Cardiac muscle cell (in vitro differentiated cells and primary cell): ENCODE data around the gene ZBTB39. TPM values are rescaled to one million over a fixed set of nuclear protein-coding genes. Genes with fewer than 3 reads are reported as not detected.

Experiments
- DNase-seq, 2 donors: peaks; one replicate each; pipeline versions ENCODE4 v3.0.0 to v3.0.0-alpha.2; 2010 to 2017; ENCODE audit warnings: low read depth in 1 of 2, low spot score in 1 of 2
- H3K27ac ChIP-seq: fragments of 200-600 bp; sonication (generic); 2 replicates; pipeline ENCODE4 v1.5.1; 2016
- H3K27me3 ChIP-seq: fragments of 200-600 bp; sonication (generic); 2 replicates; pipeline ENCODE4 v1.6.0; 2016; ENCODE audit warnings: control low read depth
- H3K36me3 ChIP-seq: fragments of 200-600 bp; sonication (generic); 2 replicates; pipeline ENCODE4 v1.5.1; 2016; ENCODE audit warnings: control low read depth
- H3K4me1 ChIP-seq: fragments of 200-600 bp; sonication (generic); 2 replicates; pipeline ENCODE4 v1.8.1; 2017; ENCODE audit warnings: low read depth, mild to moderate bottlenecking, mixed run types
- H3K4me3 ChIP-seq: fragments of 200-600 bp; sonication (generic); 2 replicates; pipeline ENCODE4 v1.5.1; 2016; ENCODE audit warnings: mild to moderate bottlenecking
- H3K9me3 ChIP-seq: fragments of 200-600 bp; sonication (generic); 2 replicates; pipeline ENCODE4 v1.5.1; 2017; ENCODE audit warnings: low read depth, mild to moderate bottlenecking, control low read depth
- polyA plus RNA-seq: library from polyadenylated mRNA; unstranded; fragments of >200 nt; fragmentation: Nextera tagmentation; extraction: Ambion mirVana; gene quantifications from 2 replicates; pipeline ENCODE4 v1.2.1, GENCODE V29; 2016
- total RNA-seq: library from RNA; depleted of rRNA; stranded (reverse); fragments of >200 nt; gene quantifications from 2 replicates; pipeline ENCODE4 v1.2.3, GENCODE V29; 2016
- TF ChIP-seq, protein P1 (sequence below): IDR thresholded peaks from 2 replicates; pipeline ENCODE4 v1.5.1; 2012; ENCODE audit warnings: low read depth, mild to moderate bottlenecking, low read length

Gene ZBTB39
- total and polyA plus RNA-seq, 2 experiments from 2014 or later: 8.8 to 17.9 TPM

DNA sequence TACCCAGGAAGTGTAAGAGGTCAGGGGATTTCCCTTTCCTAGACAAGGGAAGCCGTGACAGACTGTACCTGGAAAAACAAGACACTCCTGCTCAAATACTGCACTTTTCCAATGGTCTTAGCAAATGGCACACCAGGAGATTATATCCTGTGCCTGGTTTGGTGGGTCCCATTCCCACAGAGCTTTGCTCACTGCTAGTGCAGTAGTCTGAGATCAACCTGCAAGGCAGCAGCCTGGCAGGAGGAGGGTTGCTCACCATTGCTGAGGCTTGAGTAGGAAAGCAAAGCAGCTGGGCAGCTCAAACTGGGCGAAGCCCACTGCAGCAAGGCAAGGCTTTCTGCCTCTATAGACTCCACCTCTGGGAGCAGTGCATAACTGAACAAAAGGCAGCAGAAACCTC, 47.9 kb downstream of the ZBTB39 start:
- no peak for DNase-seq

DNA sequence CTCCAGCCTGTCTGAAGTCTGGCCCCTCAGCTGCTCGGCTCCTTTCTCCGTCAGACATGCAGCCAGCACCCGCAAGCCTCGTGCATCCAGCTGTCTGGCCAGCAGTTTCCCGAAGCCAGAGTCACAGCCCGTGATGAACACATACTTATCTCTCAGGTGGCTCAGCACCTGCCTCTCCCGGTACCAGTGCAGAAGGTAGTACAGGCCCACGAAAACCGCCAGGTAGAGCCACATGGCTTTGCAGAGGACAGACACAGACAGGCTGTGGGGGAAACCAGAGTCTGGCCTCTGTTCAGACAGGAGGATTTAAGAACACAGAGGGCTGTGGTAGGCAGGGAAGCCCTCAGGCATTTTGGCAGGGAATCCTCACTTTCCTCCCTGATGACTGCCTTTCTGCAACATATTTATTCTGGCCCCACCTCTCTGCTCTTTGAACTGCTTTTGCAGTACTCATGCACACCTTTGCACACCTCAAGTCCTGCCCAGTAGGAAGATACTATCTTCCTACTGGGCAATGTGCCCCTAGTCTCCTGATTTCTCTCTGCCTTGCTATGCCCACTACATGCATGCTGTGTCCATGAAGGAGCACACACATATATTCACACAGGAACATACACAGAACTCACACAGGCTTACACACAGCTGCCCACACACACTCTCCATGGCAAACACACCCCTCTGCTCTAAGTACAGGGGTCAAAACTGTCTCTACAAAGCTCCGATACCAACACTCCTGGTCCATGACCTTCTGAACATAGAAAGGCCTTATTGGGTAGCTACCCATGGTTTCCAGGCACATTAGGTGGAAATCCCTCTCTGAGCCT, 48.9 kb downstream of the ZBTB39 start, which contains the start of gene RDH16:
Gene RDH16, minus strand, starts transcription at position 380 of the 824 bp plus-strand sequence. Its CDS starts 146 bp downstream, at position 234.
- Histone ChIP-seq H3K27ac (no peak within 1 kb of the TSS), H3K4me3 (no peak within 1 kb of the TSS), H3K4me1 (no peaks in the 10 kb centered on the region), H3K27me3 (no peaks in the 10 kb centered on the region), H3K9me3 (no peaks in the 10 kb centered on the region), H3K36me3 (no peaks in the 10 kb centered on the region)
- DNase-seq: no peak
- TF ChIP-seq, protein P1, sequence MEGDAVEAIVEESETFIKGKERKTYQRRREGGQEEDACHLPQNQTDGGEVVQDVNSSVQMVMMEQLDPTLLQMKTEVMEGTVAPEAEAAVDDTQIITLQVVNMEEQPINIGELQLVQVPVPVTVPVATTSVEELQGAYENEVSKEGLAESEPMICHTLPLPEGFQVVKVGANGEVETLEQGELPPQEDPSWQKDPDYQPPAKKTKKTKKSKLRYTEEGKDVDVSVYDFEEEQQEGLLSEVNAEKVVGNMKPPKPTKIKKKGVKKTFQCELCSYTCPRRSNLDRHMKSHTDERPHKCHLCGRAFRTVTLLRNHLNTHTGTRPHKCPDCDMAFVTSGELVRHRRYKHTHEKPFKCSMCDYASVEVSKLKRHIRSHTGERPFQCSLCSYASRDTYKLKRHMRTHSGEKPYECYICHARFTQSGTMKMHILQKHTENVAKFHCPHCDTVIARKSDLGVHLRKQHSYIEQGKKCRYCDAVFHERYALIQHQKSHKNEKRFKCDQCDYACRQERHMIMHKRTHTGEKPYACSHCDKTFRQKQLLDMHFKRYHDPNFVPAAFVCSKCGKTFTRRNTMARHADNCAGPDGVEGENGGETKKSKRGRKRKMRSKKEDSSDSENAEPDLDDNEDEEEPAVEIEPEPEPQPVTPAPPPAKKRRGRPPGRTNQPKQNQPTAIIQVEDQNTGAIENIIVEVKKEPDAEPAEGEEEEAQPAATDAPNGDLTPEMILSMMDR: no peak

More for the DNA sequence above, 47.9 kb downstream of the ZBTB39 start:
- Histone ChIP-seq H3K27me3 (no peaks in the 10 kb centered on the region), H3K36me3 (no peaks in the 10 kb centered on the region), H3K27ac (no peak overlapping the region), H3K4me1 (no peaks in the 10 kb centered on the region), H3K4me3 (no peak overlapping the region), H3K9me3 (no peaks in the 10 kb centered on the region)
- TF ChIP-seq, protein P1: no peak

DNA sequence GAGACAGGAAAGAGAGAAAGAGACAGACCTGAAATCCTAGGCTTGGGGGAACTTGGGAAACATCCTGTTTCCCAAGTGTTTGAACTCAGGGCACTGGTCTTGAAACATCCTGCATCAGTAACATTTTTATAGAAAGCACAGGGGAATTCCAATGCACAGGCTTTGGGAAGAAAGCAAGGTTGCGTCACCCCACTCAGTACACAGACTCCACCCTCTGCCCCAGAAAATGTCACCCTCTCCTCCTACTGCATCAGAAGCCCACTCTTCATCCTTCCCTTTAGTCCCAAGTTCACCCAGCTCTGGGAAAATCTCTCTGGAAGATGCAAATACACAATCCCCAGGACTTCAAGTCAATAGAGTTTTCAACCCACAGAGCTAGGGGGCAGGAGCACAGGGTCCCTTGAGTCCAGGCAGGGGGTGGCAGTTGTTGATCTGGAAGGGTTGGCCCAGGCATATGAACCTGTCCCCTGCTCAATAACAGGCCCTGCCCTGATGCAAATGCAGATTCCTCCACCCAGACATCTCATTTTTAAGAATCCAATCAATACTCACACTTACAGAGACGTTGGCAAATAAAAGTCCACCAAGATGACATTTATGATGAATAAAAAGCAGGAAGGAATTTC, 50.6 kb downstream of the ZBTB39 start:
- Histone ChIP-seq H3K27me3 (no peaks in the 10 kb centered on the region), H3K4me3 (no peak overlapping the region), H3K36me3 (no peaks in the 10 kb centered on the region), H3K9me3 (no peaks in the 10 kb centered on the region), H3K27ac (no peak overlapping the region), H3K4me1 (no peaks in the 10 kb centered on the region)
- peak in 1 of 2 donors; percentile 66 for DNase-seq
- TF ChIP-seq, protein P1: no peak

DNA sequence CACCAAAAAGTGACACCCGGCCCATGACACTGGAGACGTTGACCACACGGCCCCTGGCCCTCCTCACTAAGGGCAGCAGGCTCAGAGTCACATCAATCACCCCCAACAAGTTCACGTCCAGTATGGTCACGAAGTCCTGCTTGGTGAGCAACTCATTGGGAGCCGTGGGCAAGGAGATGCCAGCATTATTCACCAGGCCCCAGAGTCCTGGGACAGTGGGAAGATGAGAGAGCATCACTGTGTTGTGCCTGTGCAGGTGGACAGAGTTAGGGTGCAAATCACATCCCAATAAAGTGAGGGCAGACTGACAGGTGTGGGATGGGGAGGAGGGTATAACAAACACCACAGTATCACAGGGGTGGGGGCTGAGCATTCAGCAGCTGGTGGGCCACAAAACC, 51.4 kb downstream of the ZBTB39 start:
- Histone ChIP-seq H3K4me1 (no peaks in the 10 kb centered on the region), H3K27ac (no peak overlapping the region), H3K9me3 (no peaks in the 10 kb centered on the region), H3K36me3 (no peaks in the 10 kb centered on the region), H3K27me3 (no peaks in the 10 kb centered on the region), H3K4me3 (no peak overlapping the region)
- no peak for DNase-seq
- TF ChIP-seq, protein P1: no peak

DNA sequence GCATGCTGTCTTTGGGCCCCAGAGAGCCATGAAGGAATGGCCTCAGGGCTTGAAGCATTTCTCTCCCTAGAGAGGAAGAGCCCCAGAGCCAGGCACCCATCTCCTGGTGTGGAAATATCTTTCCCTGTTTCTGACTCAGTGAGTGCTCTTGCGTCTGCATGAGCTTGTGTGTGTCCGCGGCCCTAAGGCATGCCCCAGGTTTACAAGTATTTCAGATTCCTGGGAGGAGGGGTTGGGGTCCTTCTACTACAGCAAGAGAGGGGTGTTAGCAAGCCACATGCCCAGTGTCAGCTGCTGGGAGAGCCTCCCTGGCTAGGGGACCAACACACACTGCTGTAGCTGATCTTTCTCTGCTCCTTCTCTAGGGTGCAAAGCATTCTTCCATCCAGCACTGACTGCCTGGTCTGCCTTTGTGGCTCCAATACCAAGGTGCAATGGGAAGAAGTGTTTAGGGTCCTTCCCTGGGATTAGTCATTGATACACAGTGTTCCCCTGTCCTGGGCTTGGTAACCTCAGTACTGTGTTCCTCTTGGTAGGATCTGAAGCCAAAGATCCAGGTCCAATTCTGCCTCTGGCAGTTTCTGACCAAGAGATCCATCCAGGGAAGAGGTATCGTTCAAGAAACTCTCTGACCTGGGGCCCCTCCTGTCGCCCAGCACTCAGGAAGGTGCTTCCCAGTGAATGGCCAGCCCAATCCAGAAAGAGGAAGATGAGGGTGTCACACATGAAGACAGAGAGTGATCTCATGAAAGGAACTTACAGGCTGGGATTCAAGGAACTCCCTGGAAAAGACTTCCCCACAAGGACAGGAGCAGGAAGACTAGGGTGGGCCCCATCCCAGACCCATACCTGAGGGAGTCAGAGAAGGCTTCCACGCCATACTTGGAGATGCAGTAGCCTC, 52.0 kb downstream of the ZBTB39 start:
- no peak for DNase-seq
- H3K27ac ChIP-seq: no peak overlapping the region

More for the DNA sequence above, 52.0 kb downstream of the ZBTB39 start:
- H3K4me3 ChIP-seq: no peak overlapping the region
- no peaks in the 10 kb centered on the region for H3K27me3 ChIP-seq
- H3K4me1 ChIP-seq: no peaks in the 10 kb centered on the region
- TF ChIP-seq, protein P1: no peak
- H3K9me3 ChIP-seq: no peaks in the 10 kb centered on the region
- H3K36me3 ChIP-seq: no peaks in the 10 kb centered on the region
